ENCODE measurements around the gene TRMT44.

TRMT44 gene

DNA sequence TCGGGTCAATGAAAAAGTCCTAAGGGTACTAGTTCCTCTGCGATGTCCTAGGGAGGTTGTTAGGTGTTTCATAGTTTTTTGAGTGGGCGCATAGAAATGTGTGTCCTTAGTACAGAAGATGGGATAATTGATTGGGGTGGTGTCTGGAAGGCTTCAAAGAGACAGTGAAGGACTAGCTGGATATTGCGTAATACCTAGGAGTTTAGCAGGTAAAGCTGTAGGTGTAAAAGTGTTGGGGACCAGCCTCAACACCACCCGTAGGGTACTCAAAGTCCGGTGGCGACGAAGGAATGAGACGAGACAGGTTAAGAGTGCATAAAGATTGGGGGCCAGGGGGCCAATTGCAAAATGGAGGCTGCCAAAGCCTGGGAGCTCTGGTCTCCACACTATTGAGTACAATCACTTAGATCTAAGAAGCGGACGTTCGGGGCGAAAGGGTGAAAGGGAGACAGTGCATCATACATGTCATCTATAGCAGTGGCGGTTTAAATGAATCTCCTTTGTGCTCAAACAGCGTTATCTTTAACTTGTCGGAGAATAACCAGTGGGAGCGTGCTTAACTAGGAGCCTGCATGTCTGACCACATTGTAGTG, 1.0 kb downstream of the TRMT44 start:
- H3K9ac ChIP-seq = peak overlapping the region; percentile 77 to 90 (median 85)
- H4K20me1 ChIP-seq = peaks cover 11 to 59% (median 48%) of the 10 kb centered on the region in 11 experiments; a peak in 19 of 22 replicates
- H3K4me1 ChIP-seq = peaks cover 23 to 37% (median 29%) of the 10 kb centered on the region in 10 experiments
- H3K36me3 ChIP-seq = peaks cover 8 to 35% (median 22%) of the 10 kb centered on the region in 11 experiments
- peaks cover 14 to 33% (median 20%) of the 10 kb centered on the region in 11 experiments; a peak in 21 of 22 replicates for H3K9me3 ChIP-seq (replicated peaks in 1 of 11)
- peak overlapping the region; percentile 87 to 100 (median 99) for H3K4me3 ChIP-seq
- H3K4me2 ChIP-seq = peak overlapping the region; percentile 88 to 99 (median 97)
- no peaks in the 10 kb centered on the region for H3K27me3 ChIP-seq
- TF ChIP-seq Cebpa-rat (IDR thresholded peaks at IDR 0.05) = peak; percentile 71 to 99 (median 90)
- H3K27ac ChIP-seq = peak overlapping the region in 10 of 11 experiments; percentile 78 to 95 (median 92); a peak in 16 of 22 replicates

DNA sequence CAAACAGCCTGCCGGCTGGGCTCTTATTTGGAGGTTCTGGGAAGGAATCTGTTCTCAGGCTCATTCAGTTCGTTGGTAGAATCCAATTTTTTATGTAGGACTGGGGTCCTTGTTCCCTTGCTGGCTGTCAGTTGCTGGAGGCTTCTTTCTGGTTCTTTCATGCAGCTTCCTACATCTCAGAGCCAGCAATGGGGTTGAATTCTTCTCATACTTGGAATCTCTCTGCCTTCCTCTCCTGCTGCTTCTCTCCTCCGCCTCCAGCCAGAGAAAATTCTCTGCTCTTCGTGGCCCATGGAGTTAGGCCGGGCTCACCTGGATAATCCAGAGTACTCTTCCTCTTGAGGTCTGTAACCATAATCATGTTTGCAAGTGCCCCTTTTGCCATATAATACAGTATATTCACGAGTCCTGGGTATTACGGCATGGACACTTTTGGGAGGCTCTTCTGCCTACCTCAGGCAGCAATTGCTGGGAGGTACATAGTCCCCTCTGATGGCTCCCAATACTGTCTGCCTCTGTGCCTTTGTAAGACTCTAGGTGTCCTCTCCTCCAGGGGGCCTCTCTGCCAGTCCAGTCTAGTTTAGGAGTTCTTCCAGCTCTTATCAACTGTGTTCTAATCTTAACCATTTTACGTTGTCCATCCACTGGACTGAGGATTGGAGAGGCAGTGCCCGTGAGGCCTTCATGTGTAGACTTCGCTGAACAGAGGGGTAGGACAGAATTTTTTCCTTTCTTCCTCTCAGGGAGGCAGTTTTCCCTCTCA, 2.2 kb downstream of the TRMT44 start:
- no peak overlapping the region for H3K27ac ChIP-seq
- peaks cover 11 to 71% (median 60%) of the 10 kb centered on the region in 11 experiments; a peak in 19 of 22 replicates for H4K20me1 ChIP-seq
- H3K9ac ChIP-seq = peak overlapping the region; percentile 13 to 90 (median 84); a peak in 18 of 22 replicates
- TF ChIP-seq Cebpa-rat (IDR thresholded peaks at IDR 0.05) = no peak
- peaks cover 14 to 26% (median 20%) of the 10 kb centered on the region in 11 experiments; a peak in 21 of 22 replicates for H3K9me3 ChIP-seq (replicated peaks in 1 of 11)
- H3K4me2 ChIP-seq = peak overlapping the region; percentile 88 to 99 (median 97)
- H3K36me3 ChIP-seq = peaks cover 19 to 47% (median 33%) of the 10 kb centered on the region in 11 experiments
- peak overlapping the region in 6 of 10 experiments; percentile 87 to 100 (median 99); a peak in 9 of 20 replicates for H3K4me3 ChIP-seq
- no peaks in the 10 kb centered on the region for H3K27me3 ChIP-seq
- peaks cover 23 to 36% (median 27%) of the 10 kb centered on the region in 10 experiments for H3K4me1 ChIP-seq

DNA sequence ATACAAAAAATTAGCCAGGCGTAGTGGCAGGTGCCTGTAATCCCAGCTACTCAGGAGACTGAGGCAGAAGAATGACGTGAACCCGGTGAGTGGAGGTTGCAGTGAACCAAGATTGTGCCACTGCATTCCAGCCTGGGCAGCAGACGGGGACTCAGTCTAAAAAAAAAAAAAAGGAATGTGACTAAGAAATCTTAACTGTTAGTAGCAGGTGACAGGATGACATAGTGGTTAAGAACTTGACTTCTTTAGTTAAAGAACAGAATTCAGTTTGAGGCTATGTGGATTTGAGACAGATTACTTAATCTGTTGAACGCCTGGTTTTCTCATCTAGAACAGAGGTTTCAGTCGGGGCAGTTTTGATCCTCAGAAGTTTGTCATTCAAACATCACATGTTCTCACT, 3.2 kb downstream of the TRMT44 start:
- H3K9ac ChIP-seq = peak overlapping the region in 2 of 11 experiments; percentile 84 to 88; a peak in 2 of 22 replicates
- H3K9me3 ChIP-seq (replicated peaks in 1 of 11) = peaks cover 11 to 16% (median 15%) of the 10 kb centered on the region in 11 experiments; a peak in 21 of 22 replicates
- no peak for TF ChIP-seq Cebpa-rat (IDR thresholded peaks at IDR 0.05)
- H3K27ac ChIP-seq = no peak overlapping the region
- peaks cover 23 to 36% (median 27%) of the 10 kb centered on the region in 10 experiments for H3K4me1 ChIP-seq
- H3K27me3 ChIP-seq = no peaks in the 10 kb centered on the region
- peaks cover 11 to 81% (median 70%) of the 10 kb centered on the region in 11 experiments; a peak in 19 of 22 replicates for H4K20me1 ChIP-seq
- no peak overlapping the region for H3K4me3 ChIP-seq
- H3K4me2 ChIP-seq = peak overlapping the region in 4 of 11 experiments; percentile 88 to 98 (median 93); a peak in 6 of 22 replicates
- H3K36me3 ChIP-seq = peaks cover 29 to 57% (median 44%) of the 10 kb centered on the region in 11 experiments

DNA sequence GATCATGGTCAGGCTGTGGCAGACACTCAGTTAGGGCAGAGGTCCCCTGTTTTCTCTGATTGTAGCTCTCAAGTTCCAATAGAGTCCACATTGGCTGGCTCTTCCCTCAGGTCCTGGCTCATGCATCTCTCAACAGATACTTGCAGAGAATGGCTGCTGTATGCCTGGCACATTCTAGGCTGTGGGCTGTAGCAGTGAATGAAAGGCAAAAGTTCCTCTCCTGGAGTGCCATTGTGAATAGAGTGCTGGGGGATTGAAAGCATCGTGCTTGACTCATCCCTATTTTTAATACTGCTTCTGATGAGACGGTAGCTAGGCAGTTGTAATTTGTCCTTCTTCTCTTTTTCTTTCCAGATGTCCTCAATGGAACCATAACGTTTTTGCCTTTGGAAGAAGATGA, 5.5 kb downstream of the TRMT44 start:
- Histone ChIP-seq H3K9ac (no peak overlapping the region), H3K27me3 (no peaks in the 10 kb centered on the region), H3K36me3 (peaks cover 51 to 80% (median 65%) of the 10 kb centered on the region in 11 experiments), H3K4me3 (no peak overlapping the region), H4K20me1 (peaks cover 11 to 90% (median 74%) of the 10 kb centered on the region in 11 experiments; a peak in 19 of 22 replicates), H3K4me2 (no peak overlapping the region), H3K9me3 (replicated peaks in 1 of 11) (no peaks in the 10 kb centered on the region), H3K27ac (no peak overlapping the region), H3K4me1 (peaks cover 21 to 28% (median 24%) of the 10 kb centered on the region in 10 experiments)
- TF ChIP-seq Cebpa-rat (IDR thresholded peaks at IDR 0.05) = no peak

DNA sequence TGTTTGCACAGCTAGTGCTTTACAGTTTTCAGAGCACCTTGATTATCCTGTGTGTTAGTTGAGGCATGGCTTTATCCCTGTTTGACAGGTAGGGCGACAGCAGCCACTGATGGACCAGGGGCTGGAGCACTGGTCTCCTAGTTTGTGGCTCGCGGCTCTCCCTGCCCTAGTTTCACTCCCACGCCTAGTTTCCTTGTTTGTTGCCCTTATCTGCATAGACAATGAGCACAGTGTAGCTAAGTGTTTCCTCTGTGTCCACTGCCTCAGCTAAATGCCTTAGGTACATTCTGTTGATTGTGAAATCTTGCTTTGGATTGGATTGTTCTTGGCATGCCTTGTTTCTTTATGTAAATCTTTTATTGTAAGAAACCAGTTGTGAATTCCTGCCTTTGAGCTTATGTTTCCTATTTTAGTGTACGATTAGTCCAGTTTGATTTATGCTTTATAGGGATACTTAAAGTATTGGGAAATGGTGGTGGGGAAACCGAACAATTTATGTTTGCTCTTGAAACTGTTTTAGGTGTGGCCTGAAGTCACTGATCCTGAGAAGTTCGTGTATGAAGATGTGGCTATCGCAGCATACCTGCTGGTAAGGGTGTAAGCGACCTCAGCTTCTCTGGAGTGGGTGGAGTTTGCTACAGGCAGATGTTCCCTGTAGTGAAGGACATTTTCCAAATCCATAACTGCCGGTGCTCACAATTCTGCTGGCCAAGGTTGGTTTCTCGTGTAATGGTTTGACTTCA, 11.0 kb downstream of the TRMT44 start:
- Histone ChIP-seq H3K36me3 (peaks cover 93 to 100% (median 99%) of the 10 kb centered on the region in 11 experiments), H3K27ac (no peak overlapping the region), H3K27me3 (no peaks in the 10 kb centered on the region), H4K20me1 (peaks cover 0 to 43% (median 31%) of the 10 kb centered on the region in 11 experiments; a peak in 14 of 22 replicates), H3K9me3 (replicated peaks in 1 of 11) (no peaks in the 10 kb centered on the region), H3K4me2 (no peak overlapping the region), H3K9ac (no peak overlapping the region), H3K4me1 (no peaks in the 10 kb centered on the region), H3K4me3 (no peak overlapping the region)
- 0 out of 22 replicates have a peak, but pooled peaks of 1 of the 11 experiments have one; percentile 34 for TF ChIP-seq Cebpa-rat (IDR thresholded peaks at IDR 0.05)

DNA sequence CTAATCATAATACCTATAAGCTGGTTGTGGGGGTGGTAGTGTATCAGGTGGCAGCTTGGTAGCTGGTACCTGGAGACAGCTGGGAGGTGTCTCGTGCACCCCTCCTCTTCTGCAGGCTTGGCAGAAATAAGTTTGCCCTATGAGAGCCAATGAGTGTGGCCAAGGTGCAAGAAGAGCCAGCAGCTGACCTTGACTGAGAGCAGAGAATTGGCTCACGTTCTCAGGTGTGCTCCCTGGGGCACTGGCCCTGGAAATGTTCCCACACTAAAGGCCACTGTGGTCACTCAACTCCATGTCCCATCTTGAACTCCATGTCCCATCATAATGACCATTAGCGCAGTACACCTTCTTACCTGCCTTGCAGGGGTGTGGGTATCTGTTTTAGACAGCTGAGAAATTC, 13.4 kb downstream of the TRMT44 start:
- no peak for TF ChIP-seq Cebpa-rat (IDR thresholded peaks at IDR 0.05)
- Histone ChIP-seq H3K4me1 (no peaks in the 10 kb centered on the region), H3K9ac (no peak overlapping the region), H3K36me3 (peaks cover 91 to 100% (median 100%) of the 10 kb centered on the region in 11 experiments), H3K9me3 (replicated peaks in 1 of 11) (no peaks in the 10 kb centered on the region), H3K4me2 (no peak overlapping the region), H3K27ac (no peak overlapping the region), H4K20me1 (peaks cover 0 to 20% (median 9%) of the 10 kb centered on the region in 11 experiments; a peak in 12 of 22 replicates), H3K4me3 (no peak overlapping the region), H3K27me3 (no peaks in the 10 kb centered on the region)

DNA sequence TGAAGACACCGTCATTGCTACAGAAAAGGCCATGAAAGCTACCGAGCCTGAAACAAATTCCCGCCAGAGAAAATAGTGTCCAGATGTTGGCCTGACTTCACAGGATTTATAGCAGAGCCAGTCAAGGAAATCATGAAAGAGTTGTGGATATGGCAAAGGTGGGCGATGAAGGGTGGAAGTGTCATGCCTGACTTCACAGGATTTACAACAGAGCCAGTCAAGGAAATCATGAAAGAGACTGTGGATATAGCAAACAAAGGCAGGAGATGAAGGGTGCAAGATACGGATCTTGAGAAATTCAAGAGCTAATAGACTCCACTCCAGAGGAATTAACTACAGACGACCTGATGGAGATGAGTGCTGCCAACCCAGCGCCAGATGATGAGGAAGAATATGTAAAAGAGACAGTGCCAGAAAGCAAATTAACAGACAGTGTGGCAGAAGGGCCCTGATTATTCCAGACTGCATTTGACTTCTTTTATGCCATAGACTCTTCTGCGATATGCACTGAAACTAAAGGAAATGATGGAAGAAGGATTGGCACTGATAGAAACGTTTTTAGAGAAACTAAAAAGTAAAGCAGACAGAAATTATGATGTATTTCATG, 17.2 kb downstream of the TRMT44 start:
- Histone ChIP-seq H3K27ac (no peak overlapping the region), H3K36me3 (peaks cover 87 to 100% (median 97%) of the 10 kb centered on the region in 11 experiments), H3K4me2 (no peak overlapping the region), H3K4me1 (peaks cover 0 to 6% (median 0%) of the 10 kb centered on the region in 10 experiments; a peak in 2 of 20 replicates), H3K9ac (no peak overlapping the region), H3K9me3 (replicated peaks in 1 of 11) (no peaks in the 10 kb centered on the region), H3K27me3 (no peaks in the 10 kb centered on the region), H3K4me3 (no peak overlapping the region), H4K20me1 (peaks cover 0 to 30% (median 9%) of the 10 kb centered on the region in 11 experiments; a peak in 10 of 22 replicates)
- TF ChIP-seq Cebpa-rat (IDR thresholded peaks at IDR 0.05) = no peak

DNA sequence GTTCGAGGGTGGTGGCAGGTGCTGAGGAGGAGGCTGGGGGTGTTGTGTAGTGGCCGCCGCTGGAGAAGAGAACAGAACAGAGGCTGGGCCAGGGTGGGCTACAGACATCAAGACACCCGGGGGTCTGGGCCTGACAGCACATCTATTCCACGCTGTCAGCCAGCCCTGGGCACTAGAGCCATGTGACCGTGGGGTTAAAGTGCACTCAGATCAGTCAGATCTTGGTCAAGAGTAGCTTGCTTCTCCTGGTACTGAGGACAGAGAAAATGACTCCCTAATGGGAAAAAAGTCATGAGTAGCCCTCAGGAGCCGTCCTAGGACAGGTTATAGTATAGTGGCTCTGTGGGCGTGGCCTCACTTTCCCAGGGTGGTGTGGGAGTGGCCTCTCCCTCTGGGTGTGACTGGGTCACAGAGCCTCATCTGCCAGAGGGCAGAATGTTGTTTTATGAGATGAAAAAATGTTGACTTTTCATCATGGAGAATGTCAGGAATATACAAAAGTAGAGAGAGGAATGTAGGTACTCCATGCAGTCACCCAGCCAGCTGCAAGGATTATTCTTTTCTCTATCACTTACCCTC, 19.4 kb downstream of the TRMT44 start:
- Histone ChIP-seq H3K9ac (no peak overlapping the region), H4K20me1 (peaks cover 0 to 39% (median 6%) of the 10 kb centered on the region in 11 experiments; a peak in 8 of 22 replicates), H3K9me3 (replicated peaks in 1 of 11) (no peaks in the 10 kb centered on the region), H3K4me3 (no peak overlapping the region), H3K27me3 (no peaks in the 10 kb centered on the region), H3K36me3 (peaks cover 80 to 100% (median 91%) of the 10 kb centered on the region in 11 experiments), H3K4me1 (peaks cover 0 to 6% (median 0%) of the 10 kb centered on the region in 10 experiments; a peak in 2 of 20 replicates), H3K27ac (no peak overlapping the region), H3K4me2 (no peak overlapping the region)
- TF ChIP-seq Cebpa-rat (IDR thresholded peaks at IDR 0.05) = no peak

Data from BLaER1 treated with 17β-estradiol and CSF1 and Interleukin-3, amounts not matched to agents 10 nM and 100 nM (cell line).